ENCODE results near the gene COL6A2.

- no peak for TF ChIP-seq CTCF (IDR thresholded peaks at IDR 0.05)
- TF ChIP-seq EZH2 (IDR thresholded peaks at IDR 0.05): no peak
- no peak for TF ChIP-seq EZH2phosphoT487 (IDR thresholded peaks at IDR 0.05)
These were observed 11.7 kb downstream of the COL6A2 start for GRCh38 chr21:46109313-46110221.

Measured in neural progenitor cell (in vitro differentiated cells).